Large intestine (tissue), 3 donors: ENCODE results near the gene NDOR1. TPM values are rescaled to one million over a fixed set of nuclear protein-coding genes. Genes with fewer than 3 reads are reported as not detected.
A peak's percentile ranks its signal among the peaks of the same experiment; 100 is the strongest.

Experiments used
- DNase-seq, 2 donors: peaks; one replicate each; pipeline versions ENCODE4 v3.0.0 to v3.0.0-alpha.2; 2013
- H3K27ac ChIP-seq: one replicate; pipeline ENCODE4 v1.5.1; 2013; ENCODE audit warnings: low read length
- H3K27me3 ChIP-seq: 2 replicates; pipeline ENCODE4 v1.6.1; 2013; ENCODE audit warnings: low read length; ENCODE audit not compliant: control insufficient read depth, insufficient read depth
- H3K36me3 ChIP-seq: 2 replicates; pipeline ENCODE4 v1.6.1; 2013; ENCODE audit warnings: low read length; ENCODE audit not compliant: control insufficient read depth, insufficient read depth
- H3K4me1 ChIP-seq: one replicate; pipeline ENCODE4 v1.6.1; 2013; ENCODE audit warnings: low read length; ENCODE audit not compliant: control insufficient read depth, insufficient read depth
- H3K4me3 ChIP-seq: one replicate; pipeline ENCODE4 v1.5.1; 2013; ENCODE audit warnings: low read length
- H3K9me3 ChIP-seq: one replicate; pipeline ENCODE4 v1.6.1; 2013; ENCODE audit warnings: mild to moderate bottlenecking, low read depth, low read length, moderate library complexity; ENCODE audit not compliant: control insufficient read depth
- WGBS: methylation state at CpG from one replicate; pipeline ENCODE4 v1.1.5; 2013; ENCODE audit warnings: low lambda C conversion rate; ENCODE audit not compliant: insufficient coverage; 5-methylcytosine and 5-hydroxymethylcytosine counted together
- polyA plus RNA-seq: library from polyadenylated mRNA; unstranded; fragments of 120-200 nt; gene quantifications from one replicate; pipeline ENCODE4 v1.2.1, GENCODE V29; 2013

The NDOR1 gene
- polyA plus RNA-seq, 1 donor: 12.1 TPM

DNA sequence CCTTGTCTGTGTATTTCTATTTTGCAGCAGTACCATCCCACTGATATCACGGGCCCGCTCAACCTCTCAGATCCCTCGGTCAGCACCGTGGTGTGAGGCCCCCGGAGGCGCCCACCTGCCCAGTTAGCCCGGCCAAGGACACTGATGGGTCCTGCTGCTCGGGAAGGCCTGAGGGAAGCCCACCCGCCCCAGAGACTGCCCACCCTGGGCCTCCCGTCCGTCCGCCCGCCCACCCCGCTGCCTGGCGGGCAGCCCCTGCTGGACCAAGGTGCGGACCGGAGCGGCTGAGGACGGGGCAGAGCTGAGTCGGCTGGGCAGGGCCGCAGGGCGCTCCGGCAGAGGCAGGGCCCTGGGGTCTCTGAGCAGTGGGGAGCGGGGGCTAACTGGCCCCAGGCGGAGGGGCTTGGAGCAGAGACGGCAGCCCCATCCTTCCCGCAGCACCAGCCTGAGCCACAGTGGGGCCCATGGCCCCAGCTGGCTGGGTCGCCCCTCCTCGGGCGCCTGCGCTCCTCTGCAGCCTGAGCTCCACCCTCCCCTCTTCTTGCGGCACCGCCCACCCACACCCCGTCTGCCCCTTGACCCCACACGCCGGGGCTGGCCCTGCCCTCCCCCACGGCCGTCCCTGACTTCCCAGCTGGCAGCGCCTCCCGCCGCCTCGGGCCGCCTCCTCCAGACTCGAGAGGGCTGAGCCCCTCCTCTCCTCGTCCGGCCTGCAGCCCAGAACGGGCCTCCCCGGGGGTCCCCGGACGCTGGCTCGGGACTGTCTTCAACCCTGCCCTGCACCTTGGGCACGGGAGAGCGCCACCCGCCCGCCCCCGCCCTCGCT lies 37.5 kb upstream of the NDOR1 start:
- DNase-seq: peak; percentile 50 to 73
- Histone ChIP-seq H3K27me3 (peaks cover 89% of the 10 kb centered on the region), H3K36me3 (no peaks in the 10 kb centered on the region), H3K4me1 (peaks cover 9% of the 10 kb centered on the region), H3K9me3 (peaks cover 20% of the 10 kb centered on the region), H3K27ac (no peak overlapping the region), H3K4me3 (no peak overlapping the region)
- no CpG with 5 or more reads among the region's 57 CpGs for WGBS

DNA sequence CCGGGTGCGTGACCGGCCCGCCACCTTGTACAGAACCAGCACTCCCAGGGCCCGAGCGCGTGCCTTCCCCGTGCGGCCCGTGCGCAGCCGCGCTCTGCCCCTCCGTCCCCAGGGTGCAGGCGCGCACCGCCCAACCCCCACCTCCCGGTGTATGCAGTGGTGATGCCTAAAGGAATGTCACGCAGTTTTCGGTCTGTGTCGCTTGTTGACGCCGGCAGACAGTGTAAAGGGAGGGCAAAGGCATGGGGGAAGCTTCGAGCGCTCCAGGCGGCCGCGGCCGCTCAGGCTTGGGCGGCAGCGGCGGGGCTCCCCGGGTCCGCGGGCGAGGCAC lies 37.0 kb upstream of the NDOR1 start:
- H3K4me1 ChIP-seq: peaks cover 6% of the 10 kb centered on the region
- H3K36me3 ChIP-seq: no peaks in the 10 kb centered on the region
- WGBS: no CpG with 5 or more reads among the region's 36 CpGs
- peaks cover 19% of the 10 kb centered on the region for H3K9me3 ChIP-seq
- peak in 1 of 2 donors; percentile 35 for DNase-seq
- H3K4me3 ChIP-seq: no peak overlapping the region
- no peak overlapping the region for H3K27ac ChIP-seq
- H3K27me3 ChIP-seq: peaks cover 89% of the 10 kb centered on the region

DNA sequence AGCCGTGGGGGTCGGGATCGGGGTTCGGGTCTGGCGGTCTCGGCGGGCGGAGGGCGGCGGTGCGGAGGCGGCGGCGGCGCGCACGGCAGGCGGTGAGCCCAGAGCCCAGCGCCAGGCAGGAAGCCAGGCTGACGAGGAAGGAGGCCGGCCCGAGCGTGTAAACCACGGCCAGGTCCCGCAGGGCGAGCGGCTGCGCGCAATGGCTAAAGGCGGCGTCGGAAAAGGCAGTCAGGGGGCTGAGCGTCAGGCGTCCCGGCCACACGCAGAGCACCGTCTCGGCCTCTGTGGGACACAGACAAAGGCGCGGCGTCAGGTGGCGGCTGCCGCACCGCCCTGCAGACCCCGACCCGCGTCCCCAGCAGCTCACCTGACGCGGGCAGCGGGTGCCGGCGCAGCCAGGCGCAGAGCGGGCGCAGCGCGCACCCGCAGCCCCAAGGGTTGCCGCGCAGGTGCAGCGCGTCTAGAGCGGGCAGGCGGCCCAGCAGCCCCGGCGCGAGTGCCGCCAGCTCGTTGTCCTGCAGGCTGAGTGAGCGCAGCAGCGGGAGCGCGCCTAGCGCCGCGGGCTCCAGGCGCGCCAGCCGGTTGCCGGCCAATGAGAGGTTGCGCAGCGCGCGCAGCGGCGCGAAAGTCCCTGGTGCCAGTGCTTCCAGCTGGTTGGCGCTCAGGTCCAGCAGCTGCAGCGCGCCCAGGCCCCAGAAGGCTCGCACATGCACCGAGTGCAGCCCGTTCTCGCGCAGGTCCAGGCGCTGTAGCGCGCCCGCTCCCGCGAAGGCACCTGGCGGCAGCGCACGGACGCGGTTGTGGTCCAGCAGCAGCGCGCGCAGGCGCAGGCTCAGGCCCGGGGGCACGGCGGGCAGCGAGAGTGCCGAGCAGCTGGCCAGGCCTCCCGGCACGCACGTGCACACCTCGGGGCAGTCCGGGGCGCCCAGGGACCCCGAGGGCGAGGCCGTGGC lies 36.3 kb upstream of the NDOR1 start:
- no peaks in the 10 kb centered on the region for H3K36me3 ChIP-seq
- no peak overlapping the region for H3K27ac ChIP-seq
- WGBS: no CpG with 5 or more reads among the region's 124 CpGs
- H3K4me1 ChIP-seq: peaks cover 6% of the 10 kb centered on the region
- peak overlapping the region; percentile 21 for H3K4me3 ChIP-seq
- H3K9me3 ChIP-seq: peaks cover 15% of the 10 kb centered on the region
- H3K27me3 ChIP-seq: peaks cover 86% of the 10 kb centered on the region
- peak in 1 of 2 donors; percentile 66 for DNase-seq

DNA sequence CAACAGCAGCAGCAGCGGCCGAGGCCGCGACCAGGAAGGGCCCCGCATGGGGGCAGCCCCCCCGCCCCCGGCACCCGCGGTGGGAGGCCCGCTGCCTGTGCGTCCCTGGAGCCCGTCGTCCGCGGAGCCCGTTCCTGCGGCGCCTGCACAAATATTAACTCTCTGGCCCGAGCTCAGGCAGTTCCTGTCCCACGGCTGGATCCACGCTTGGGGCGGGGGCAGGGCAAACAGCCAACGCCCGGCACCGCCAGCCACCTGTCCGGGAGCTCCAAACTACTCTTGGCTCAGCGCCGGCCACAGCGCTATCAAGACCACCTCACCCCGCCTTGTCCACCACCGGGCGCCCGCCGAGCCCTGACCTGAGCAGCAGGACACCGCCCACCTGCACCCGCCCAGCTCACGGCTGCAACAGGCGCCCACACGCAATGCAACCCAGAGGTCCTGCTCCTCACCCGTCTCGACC lies 35.6 kb upstream of the NDOR1 start, which contains the start of gene LRRC26:
TSS of gene LRRC26 (minus strand) at position 156 of the 463 bp plus-strand sequence. CDS start at position 48, 108 bp downstream.
- peak in 1 of 2 donors; percentile 32 for DNase-seq
- H3K27ac ChIP-seq: no peak within 1 kb of the TSS
- peaks cover 6% of the 10 kb centered on the region for H3K4me1 ChIP-seq
- H3K9me3 ChIP-seq: peaks cover 10% of the 10 kb centered on the region
- H3K4me3 ChIP-seq: peak within 1 kb of the TSS; percentile 21
- H3K36me3 ChIP-seq: no peaks in the 10 kb centered on the region
- peaks cover 83% of the 10 kb centered on the region for H3K27me3 ChIP-seq
- WGBS: no CpG with 5 or more reads among the region's 41 CpGs

DNA sequence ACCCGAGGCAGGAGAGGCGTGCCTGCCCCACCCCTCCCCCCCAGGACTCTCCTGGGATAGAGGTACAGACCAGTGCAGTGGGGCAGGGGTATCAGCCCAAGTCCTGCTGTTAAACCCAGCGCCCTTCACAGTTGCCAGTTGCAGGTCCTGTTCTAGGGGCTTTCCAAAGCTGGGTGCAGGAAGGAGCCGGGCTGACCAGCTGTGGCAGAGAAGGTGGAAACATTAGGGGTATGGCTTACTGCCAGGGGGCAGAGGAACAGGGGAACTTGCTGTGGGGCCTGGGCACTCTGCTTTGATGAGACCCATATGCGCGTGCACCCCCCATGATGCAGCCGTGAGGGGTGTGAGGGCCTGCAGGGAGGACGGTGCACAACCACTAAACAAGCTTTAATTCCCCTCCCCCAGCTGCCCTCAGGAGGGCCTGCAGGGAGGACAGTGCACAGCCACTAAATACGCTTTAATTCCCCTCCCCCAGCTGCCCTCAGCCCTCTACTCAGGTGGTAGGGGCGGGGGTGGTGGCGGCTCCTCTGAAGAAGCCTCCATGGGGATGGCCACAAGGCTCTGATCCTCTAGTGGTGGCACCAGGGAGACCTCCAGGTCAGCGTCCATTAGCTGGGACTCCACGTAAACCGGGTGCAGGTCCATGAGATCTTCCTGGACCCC lies 34.9 kb upstream of the NDOR1 start:
- Histone ChIP-seq H3K27me3 (peaks cover 80% of the 10 kb centered on the region), H3K27ac (no peak overlapping the region), H3K9me3 (peaks cover 13% of the 10 kb centered on the region), H3K36me3 (no peaks in the 10 kb centered on the region), H3K4me1 (peaks cover 12% of the 10 kb centered on the region), H3K4me3 (no peak overlapping the region)
- no peak for DNase-seq
- WGBS: no CpG with 5 or more reads among the region's 14 CpGs

DNA sequence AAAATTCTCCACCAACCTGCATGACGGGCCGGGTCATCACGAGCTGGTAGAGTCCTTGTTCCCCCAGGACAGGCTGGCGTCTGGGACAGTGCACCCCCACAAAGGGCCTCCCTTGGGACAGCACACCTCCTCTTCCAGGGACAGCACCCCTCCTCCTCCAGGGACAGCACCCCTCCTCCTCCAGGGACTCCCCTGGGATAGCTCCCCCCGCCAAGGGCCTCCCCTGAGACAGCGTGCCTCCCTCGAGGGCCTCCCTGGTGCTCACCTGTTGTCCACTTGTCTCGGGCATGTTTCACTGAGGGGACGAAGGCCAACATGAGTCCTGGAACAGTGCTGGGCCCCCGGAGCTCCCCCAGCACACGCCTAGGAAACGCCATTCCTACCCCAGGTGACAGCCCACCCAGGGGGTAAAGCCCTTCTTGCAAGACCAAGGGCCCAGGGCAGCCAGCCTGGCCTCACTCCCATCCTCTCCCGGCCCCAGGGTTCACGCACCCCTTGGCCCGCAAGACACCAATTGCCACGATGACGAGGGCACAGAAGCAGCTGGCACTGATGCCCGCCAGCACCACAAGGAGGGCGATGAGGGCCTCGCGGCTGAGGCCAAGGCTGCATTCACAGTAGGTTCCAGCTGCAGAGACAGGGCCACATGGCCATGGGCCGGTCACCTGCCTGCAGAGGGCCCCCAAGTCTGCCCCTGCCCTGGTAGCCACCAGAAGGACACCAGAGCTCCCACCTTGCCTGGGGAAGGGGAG lies 34.2 kb upstream of the NDOR1 start:
- no peak for DNase-seq
- H3K4me1 ChIP-seq: peaks cover 12% of the 10 kb centered on the region
- no peak overlapping the region for H3K4me3 ChIP-seq
- no peak overlapping the region for H3K27ac ChIP-seq
- peaks cover 11% of the 10 kb centered on the region for H3K9me3 ChIP-seq
- peaks cover 73% of the 10 kb centered on the region for H3K27me3 ChIP-seq
- WGBS: no CpG with 5 or more reads among the region's 22 CpGs
- no peaks in the 10 kb centered on the region for H3K36me3 ChIP-seq

DNA sequence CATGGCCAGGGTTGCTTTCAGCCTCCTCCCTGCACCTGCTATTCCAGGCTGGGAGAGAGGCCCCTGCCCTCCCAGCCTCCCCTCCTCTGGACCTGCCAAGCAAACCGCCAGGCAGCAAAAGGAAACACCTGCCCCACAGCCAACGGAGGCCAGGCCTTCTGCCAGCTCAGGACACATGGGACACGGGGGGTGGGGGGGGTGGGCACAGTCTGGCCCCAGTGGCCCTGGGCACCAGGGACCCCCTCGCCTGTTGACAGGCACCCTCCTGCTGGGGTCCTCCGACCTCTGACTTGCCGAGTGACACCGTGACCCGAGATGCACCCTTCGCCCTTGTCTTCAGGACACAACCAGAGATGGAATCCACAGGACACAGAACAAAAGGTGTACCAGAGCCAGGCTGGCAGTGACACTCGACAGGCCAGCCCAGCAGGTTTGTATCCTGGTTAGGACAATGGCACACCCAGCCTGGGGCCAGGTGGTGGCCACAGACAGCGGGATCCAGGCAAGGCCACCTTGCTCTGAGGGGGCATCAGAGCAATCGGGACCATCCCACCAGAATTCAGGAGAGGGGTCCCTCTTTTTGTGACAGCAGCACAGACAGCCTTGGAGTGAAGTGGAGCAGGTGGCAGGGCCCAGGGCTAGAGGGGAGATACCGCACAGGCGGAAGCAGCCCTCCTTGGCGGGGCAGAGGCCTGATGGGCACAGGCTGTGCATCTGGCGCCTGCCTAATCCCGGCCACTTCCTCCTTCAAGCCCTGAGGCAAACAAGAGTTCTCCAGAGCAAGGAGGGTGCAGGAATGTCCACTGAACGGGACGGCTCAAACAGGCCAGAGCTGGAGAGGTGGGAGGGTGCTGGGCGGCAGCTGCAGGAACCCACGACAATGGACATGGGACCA lies 32.4 kb upstream of the NDOR1 start:
- Histone ChIP-seq H3K27ac (no peak overlapping the region), H3K4me3 (no peak overlapping the region), H3K36me3 (peaks cover 4% of the 10 kb centered on the region), H3K4me1 (peaks cover 9% of the 10 kb centered on the region), H3K27me3 (peaks cover 54% of the 10 kb centered on the region), H3K9me3 (peaks cover 11% of the 10 kb centered on the region)
- WGBS: no CpG with 5 or more reads among the region's 21 CpGs
- no peak for DNase-seq

DNA sequence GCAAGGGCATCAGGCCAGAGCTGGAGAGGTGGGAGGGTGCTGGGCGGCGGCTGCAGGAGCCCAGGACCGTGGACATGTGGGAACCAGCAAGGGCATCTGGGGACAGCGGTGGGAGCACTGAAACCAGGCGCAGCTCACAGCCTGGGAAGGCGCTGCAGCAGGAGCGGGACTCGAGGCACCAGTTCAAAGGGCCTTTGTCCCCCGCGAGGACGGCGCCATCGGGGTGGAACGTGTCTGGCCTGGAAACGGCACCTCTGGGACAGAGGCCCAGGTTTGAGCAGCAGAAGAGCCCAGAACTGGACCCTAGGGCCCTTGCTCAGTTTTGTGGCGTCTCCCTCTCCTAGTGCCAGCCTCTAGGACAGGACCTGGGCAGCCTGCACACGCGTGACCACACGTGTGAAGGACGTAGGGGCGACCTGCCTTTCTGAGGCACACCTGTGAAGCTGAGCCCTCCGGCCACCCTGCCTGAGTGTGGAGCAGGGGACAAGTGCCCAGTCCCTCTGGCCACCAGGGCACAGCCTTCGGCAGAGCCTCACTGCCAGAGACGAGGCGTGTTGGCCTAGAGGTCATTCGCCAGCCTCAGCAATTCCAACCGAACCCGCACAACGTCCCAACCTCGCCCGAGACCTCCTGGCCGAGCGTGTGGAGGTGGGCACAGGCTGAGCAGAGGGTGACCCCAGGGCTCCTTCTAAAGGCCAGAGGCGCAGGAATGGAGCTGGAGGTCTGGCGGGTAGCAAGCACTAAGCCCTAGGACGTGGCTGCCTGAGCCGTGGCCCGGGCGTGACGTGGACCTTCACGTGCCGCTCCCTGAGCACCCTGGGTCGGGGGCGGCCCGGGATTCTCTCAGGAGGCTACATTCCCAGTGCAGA lies 31.5 kb upstream of the NDOR1 start:
- Histone ChIP-seq H3K4me1 (peaks cover 7% of the 10 kb centered on the region), H3K27me3 (peaks cover 48% of the 10 kb centered on the region), H3K9me3 (peaks cover 11% of the 10 kb centered on the region), H3K4me3 (no peak overlapping the region), H3K27ac (no peak overlapping the region), H3K36me3 (peaks cover 12% of the 10 kb centered on the region)
- DNase-seq: no peak
- no CpG with 5 or more reads among the region's 45 CpGs for WGBS
